Neural progenitor cell (in vitro differentiated cells): ENCODE data around the gene DDO. TPM values are rescaled to one million over a fixed set of nuclear protein-coding genes. Genes with fewer than 3 reads are reported as not detected.

Experiments used
- DNase-seq: peaks from one replicate; pipeline ENCODE4 v3.0.0-alpha.2; 2016; ENCODE audit warnings: low spot score
- H2AFZ ChIP-seq: fragments of 200-600 bp; sonication (generic); replicated peaks from 2 replicates; pipeline ENCODE4 v1.6.1; 2016; ENCODE audit warnings: antibody characterized with exemption
- H3F3A ChIP-seq: fragments of 200-600 bp; sonication (generic); 2 replicates; pipeline ENCODE4 v1.6.1; 2016; ENCODE audit warnings: antibody characterized with exemption, low read depth
- H3K27ac ChIP-seq: fragments of 200-600 bp; sonication (generic); 2 replicates; pipeline ENCODE4 v1.5.1; 2016; ENCODE audit warnings: mild to moderate bottlenecking
- H3K27me3 ChIP-seq: fragments of 200-600 bp; sonication (generic); 2 replicates; pipeline ENCODE4 v1.6.1; 2016; ENCODE audit warnings: mild to moderate bottlenecking, moderate library complexity
- H3K36me3 ChIP-seq: fragments of 200-600 bp; sonication (generic); 2 replicates; pipeline ENCODE4 v1.5.1; 2016
- H3K4me1 ChIP-seq: fragments of 200-600 bp; sonication (generic); 2 replicates; pipeline ENCODE4 v1.6.1; 2016; ENCODE audit warnings: mixed run types
- H3K4me2 ChIP-seq: fragments of 200-600 bp; sonication (generic); 2 replicates; pipeline ENCODE4 v1.6.1; 2016
- H3K4me3 ChIP-seq: fragments of 200-600 bp; sonication (generic); 2 replicates; pipeline ENCODE4 v1.5.1; 2016
- H3K79me2 ChIP-seq: fragments of 200-600 bp; sonication (generic); 2 replicates; pipeline ENCODE4 v1.6.1; 2016; ENCODE audit warnings: low read depth
- H3K9ac ChIP-seq: fragments of 200-600 bp; sonication (generic); 2 replicates; pipeline ENCODE4 v1.6.1; 2016
- H3K9me3 ChIP-seq: fragments of 200-600 bp; sonication (generic); 2 replicates; pipeline ENCODE4 v1.5.1; 2016; ENCODE audit warnings: low read depth
- H4K20me1 ChIP-seq: fragments of 200-600 bp; sonication (generic); 2 replicates; pipeline ENCODE4 v1.6.1; 2016; ENCODE audit warnings: low read depth
- H3K27ac Mint-ChIP-seq: 3 replicates; pipeline ENCODE4 v1.8.0; 2021; ENCODE audit warnings: mixed read lengths
- H3K27me3 Mint-ChIP-seq: 2 replicates; pipeline ENCODE4 v1.8.0; 2022; ENCODE audit warnings: low read depth, mild to moderate bottlenecking, inconsistent platforms, moderate library complexity, mixed read lengths; ENCODE audit not compliant: insufficient read depth
- H3K36me3 Mint-ChIP-seq: 3 replicates; pipeline ENCODE4 v1.8.0; 2021; ENCODE audit warnings: mixed read lengths
- H3K4me1 Mint-ChIP-seq: 3 replicates; pipeline ENCODE4 v1.8.0; 2021; ENCODE audit warnings: mixed read lengths
- H3K4me3 Mint-ChIP-seq: 3 replicates; pipeline ENCODE4 v1.8.0; 2021; ENCODE audit warnings: mild to moderate bottlenecking, moderate library complexity, mixed read lengths
- H3K9me3 Mint-ChIP-seq: 3 replicates; pipeline ENCODE4 v1.8.0; 2020; ENCODE audit warnings: mixed read lengths
- EZH2 ChIP-seq: fragments of 200-600 bp; sonication (generic); IDR thresholded peaks from 2 replicates; pipeline ENCODE4 v1.6.1; 2017; ENCODE audit warnings: antibody characterized with exemption, mild to moderate bottlenecking, moderate library complexity
- EZH2phosphoT487 ChIP-seq: fragments of 200-600 bp; sonication (generic); IDR thresholded peaks from 2 replicates; pipeline ENCODE4 v1.6.1; 2017; ENCODE audit warnings: antibody characterized with exemption
- total RNA-seq: library from RNA; depleted of rRNA; stranded (reverse); fragments of >200 nt; gene quantifications from 2 replicates; pipeline ENCODE4 v1.2.3, GENCODE V29; 2015; ENCODE audit warnings: low replicate concordance
- TF ChIP-seq, protein P1 (sequence below): fragments of 200-600 bp; sonication (generic); IDR thresholded peaks from 2 replicates; pipeline ENCODE4 v1.5.1; 2017; ENCODE audit warnings: antibody characterized with exemption, mild to moderate bottlenecking

DDO gene
- total RNA-seq, 1 donor from 2014 or later = not detected

DNA sequence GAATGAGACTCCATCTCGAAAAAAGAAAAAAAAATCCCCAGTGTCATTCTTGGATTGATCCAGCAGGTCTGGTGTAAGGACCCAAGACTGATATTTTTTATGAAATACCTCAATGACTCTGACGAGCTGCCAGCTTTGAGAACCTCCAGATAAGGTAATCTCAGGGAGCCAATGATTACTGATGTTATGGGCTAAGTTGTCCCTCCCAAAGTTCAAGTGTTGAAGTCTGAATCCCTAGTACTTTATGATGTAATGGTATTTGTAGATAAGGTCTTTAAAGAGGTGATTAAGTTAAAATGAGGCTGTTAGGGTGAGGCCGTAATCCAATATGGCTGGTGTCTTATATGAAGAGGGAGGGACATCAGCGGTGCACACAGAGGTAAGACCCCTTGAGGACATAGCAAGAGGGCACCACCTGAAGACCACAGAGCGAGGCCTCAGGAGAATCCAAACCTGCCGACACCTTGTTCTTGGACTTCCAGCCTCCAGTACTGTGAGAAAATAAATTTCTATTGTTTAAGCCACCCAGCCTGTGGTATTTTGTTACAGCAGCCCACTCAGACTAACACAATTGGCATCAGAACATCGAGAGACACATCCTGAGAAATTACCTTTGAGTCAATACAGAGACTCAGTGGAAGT lies 19.7 kb upstream of the DDO start:
- Histone ChIP-seq H3F3A (no peaks in the 10 kb centered on the region), H3K27ac (no peak overlapping the region), H3K4me2 (no peak overlapping the region), H3K36me3 (no peaks in the 10 kb centered on the region), H3K4me1 (peaks cover 7% of the 10 kb centered on the region), H2AFZ (no peak overlapping the region), H3K27me3 (no peaks in the 10 kb centered on the region), H3K4me3 (no peak overlapping the region), H3K79me2 (no peaks in the 10 kb centered on the region), H4K20me1 (no peaks in the 10 kb centered on the region), H3K9ac (no peak overlapping the region), H3K9me3 (no peaks in the 10 kb centered on the region)
- no peaks in the 10 kb centered on the region for H3K36me3 Mint-ChIP-seq
- H3K9me3 Mint-ChIP-seq = peaks cover 3% of the 10 kb centered on the region
- no peak overlapping the region for H3K4me3 Mint-ChIP-seq
- H3K27ac Mint-ChIP-seq = no peak overlapping the region
- DNase-seq = no peak
- H3K4me1 Mint-ChIP-seq = peaks cover 2% of the 10 kb centered on the region
- TF ChIP-seq EZH2 = no peak
- TF ChIP-seq, protein P1, sequence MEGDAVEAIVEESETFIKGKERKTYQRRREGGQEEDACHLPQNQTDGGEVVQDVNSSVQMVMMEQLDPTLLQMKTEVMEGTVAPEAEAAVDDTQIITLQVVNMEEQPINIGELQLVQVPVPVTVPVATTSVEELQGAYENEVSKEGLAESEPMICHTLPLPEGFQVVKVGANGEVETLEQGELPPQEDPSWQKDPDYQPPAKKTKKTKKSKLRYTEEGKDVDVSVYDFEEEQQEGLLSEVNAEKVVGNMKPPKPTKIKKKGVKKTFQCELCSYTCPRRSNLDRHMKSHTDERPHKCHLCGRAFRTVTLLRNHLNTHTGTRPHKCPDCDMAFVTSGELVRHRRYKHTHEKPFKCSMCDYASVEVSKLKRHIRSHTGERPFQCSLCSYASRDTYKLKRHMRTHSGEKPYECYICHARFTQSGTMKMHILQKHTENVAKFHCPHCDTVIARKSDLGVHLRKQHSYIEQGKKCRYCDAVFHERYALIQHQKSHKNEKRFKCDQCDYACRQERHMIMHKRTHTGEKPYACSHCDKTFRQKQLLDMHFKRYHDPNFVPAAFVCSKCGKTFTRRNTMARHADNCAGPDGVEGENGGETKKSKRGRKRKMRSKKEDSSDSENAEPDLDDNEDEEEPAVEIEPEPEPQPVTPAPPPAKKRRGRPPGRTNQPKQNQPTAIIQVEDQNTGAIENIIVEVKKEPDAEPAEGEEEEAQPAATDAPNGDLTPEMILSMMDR = no peak
- TF ChIP-seq EZH2phosphoT487 = no peak
- peaks cover 2% of the 10 kb centered on the region for H3K27me3 Mint-ChIP-seq

DNA sequence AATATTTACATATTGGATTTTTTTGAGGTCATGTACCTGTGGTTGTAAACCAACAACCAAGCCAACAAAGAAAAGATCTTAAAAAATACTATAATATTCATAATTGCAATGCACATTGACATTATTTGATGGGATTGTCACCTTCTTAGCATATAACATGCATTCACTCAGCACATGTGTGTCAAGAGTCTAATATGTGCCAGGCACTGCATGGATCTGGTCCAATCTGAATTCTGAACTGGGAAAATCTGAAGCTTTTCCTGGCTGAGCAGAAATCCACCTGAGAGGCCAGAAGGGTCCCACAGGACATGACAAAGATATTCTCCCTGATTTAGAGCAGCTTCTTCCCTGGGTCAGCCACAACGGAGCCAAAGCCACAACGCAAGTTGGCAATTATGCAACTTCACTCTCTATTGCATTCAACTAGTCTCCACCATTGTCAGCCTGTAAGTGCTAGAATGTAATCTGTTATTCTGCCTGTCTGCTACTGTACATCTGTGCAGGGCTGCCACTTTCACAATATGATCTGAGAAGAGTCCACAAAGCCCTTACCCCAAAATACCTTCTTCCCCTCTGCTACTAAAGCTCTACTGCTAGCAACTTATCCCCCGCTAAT lies 17.0 kb upstream of the DDO start:
- no peaks in the 10 kb centered on the region for H3F3A ChIP-seq
- no peak overlapping the region for H3K4me2 ChIP-seq
- H4K20me1 ChIP-seq = no peaks in the 10 kb centered on the region
- H3K27me3 Mint-ChIP-seq = peaks cover 9% of the 10 kb centered on the region
- no peak overlapping the region for H3K4me3 ChIP-seq
- no peak for DNase-seq
- TF ChIP-seq, protein P1 = no peak
- no peak for TF ChIP-seq EZH2phosphoT487
- TF ChIP-seq EZH2 = no peak
- H3K27ac ChIP-seq = no peak overlapping the region
- H3K36me3 ChIP-seq = no peaks in the 10 kb centered on the region
- no peak overlapping the region for H3K4me3 Mint-ChIP-seq
- H3K4me1 ChIP-seq = peaks cover 7% of the 10 kb centered on the region
- no peak overlapping the region for H2AFZ ChIP-seq
- no peaks in the 10 kb centered on the region for H3K79me2 ChIP-seq
- H3K27ac Mint-ChIP-seq = no peak overlapping the region
- no peak overlapping the region for H3K9ac ChIP-seq
- no peaks in the 10 kb centered on the region for H3K27me3 ChIP-seq
- no peaks in the 10 kb centered on the region for H3K36me3 Mint-ChIP-seq
- H3K4me1 Mint-ChIP-seq = peaks cover 5% of the 10 kb centered on the region
- no peaks in the 10 kb centered on the region for H3K9me3 ChIP-seq
- H3K9me3 Mint-ChIP-seq = peaks cover 3% of the 10 kb centered on the region

DNA sequence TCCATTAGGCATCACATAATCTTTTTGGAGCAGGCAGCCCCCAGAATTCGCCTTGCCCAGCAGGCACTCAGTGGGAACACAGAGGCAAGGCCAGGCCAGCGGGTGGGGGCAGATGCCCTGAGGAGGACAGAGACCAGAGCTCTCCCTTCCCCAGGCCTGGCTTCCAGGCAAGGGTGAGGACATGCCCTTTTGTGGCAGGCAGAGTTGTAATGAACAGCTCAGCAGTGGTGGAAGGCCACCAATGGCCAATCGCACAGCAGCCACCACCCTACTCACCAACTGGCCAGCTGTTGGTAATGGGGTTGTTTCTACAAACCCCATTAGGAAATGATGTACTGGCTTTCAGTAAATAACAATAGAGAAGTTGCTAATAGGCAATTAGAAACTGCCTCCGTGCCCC lies 15.4 kb upstream of the DDO start:
- DNase-seq = no peak
- H2AFZ ChIP-seq = no peak overlapping the region
- H3K4me3 Mint-ChIP-seq = no peak overlapping the region
- peaks cover 3% of the 10 kb centered on the region for H3K9me3 Mint-ChIP-seq
- TF ChIP-seq EZH2 (no peak), EZH2phosphoT487 (no peak)
- TF ChIP-seq, protein P1 = no peak
- peaks cover 5% of the 10 kb centered on the region for H3K4me1 Mint-ChIP-seq
- no peaks in the 10 kb centered on the region for H3K36me3 ChIP-seq
- no peaks in the 10 kb centered on the region for H3K9me3 ChIP-seq
- H3K4me3 ChIP-seq = no peak overlapping the region
- no peak overlapping the region for H3K4me2 ChIP-seq
- no peaks in the 10 kb centered on the region for H4K20me1 ChIP-seq
- no peaks in the 10 kb centered on the region for H3K36me3 Mint-ChIP-seq
- H3K27me3 Mint-ChIP-seq = peaks cover 9% of the 10 kb centered on the region
- no peaks in the 10 kb centered on the region for H3F3A ChIP-seq
- H3K27ac Mint-ChIP-seq = no peak overlapping the region
- H3K4me1 ChIP-seq = peaks cover 7% of the 10 kb centered on the region
- no peaks in the 10 kb centered on the region for H3K79me2 ChIP-seq
- no peak overlapping the region for H3K9ac ChIP-seq
- H3K27ac ChIP-seq = no peak overlapping the region
- H3K27me3 ChIP-seq = no peaks in the 10 kb centered on the region
